Adrenal gland (tissue), 5 donors: ENCODE measurements around the gene VGLL4.

ENCODE experiments used
- CTCF ChIP-seq, 6 experiments: fragments of 450-650 bp in 4 of 6; fragments of 200-600 bp in 2 of 6; sonication (generic) in 1 of 6; IDR thresholded peaks; 1 replicate in 5 of 6; 2 replicates in 1 of 6; pipeline versions ENCODE4 v1.5.1 to v1.8.0; 2016 to 2021; ENCODE audit warnings: antibody characterized with exemption in 6 of 6, mild to moderate bottlenecking in 2 of 6, moderate library complexity in 1 of 6
- POLR2A ChIP-seq, 2 donors: fragments of 450-650 bp; IDR thresholded peaks; one replicate each; pipeline ENCODE4 v1.6.1; 2017; ENCODE audit warnings: antibody characterized with exemption in 2 of 2, mild to moderate bottlenecking in 2 of 2, moderate library complexity in 1 of 2
- donor health status: DM: no; HTN: no; CAD: no.

- TF ChIP-seq CTCF (IDR thresholded peaks at IDR 0.05) (no peak), POLR2A (IDR thresholded peaks at IDR 0.05) (no peak)
Measured at GRCh38 chr3:11552289-11553264, 91.1 kb downstream of the VGLL4 start.
